Activated CD4-positive, CD25-positive, alpha-beta regulatory T cell treated with anti-CD3 and anti-CD28 coated beads, Interleukin-2, amount 50 U/mL, for 72 hours (primary cell): ENCODE results near the gene PTPN23.

Experiments
- DNase-seq: peaks from one replicate; pipeline ENCODE4 v3.0.0; 2021

PTPN23 gene

DNA sequence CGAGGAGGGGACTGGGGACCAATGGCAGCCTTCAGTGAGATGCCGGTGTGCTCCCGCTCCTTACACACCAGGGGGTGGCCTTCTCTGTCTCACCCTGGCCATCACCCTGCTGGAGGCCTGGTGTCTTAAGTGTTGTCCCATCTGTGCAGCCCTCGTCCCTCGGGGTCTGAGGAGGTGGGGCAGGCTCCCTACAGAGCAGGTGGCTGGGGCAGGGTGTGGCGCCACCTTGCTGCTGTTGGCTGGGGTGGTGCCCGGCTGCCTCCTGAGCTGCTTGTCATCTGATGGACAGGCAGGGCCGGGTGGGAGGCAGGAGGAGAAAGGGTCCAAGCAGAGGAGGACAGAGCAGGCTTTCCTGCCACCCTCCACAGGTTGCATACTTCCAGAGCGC is 25.9 kb downstream of the PTPN23 start:
- DNase-seq: no peak

DNA sequence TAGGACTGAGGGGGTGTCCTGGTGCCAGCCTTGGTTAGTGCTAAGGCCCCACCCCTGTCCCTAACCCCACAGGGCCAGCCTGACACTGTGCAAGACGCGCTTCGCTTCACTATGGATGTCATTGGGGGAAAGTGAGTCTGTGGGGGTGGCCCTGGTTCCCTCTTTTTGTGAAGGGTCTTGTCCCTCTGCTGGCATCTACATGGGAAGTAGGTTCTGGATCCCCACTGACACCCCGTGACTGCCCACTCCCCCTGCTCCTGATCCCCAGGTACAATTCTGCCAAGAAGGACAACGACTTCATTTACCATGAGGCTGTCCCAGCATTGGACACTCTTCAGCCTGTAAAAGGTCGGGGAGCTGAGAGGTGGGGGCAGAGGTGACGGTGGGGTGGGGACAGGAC is 26.4 kb downstream of the PTPN23 start:
- DNase-seq: no peak

DNA sequence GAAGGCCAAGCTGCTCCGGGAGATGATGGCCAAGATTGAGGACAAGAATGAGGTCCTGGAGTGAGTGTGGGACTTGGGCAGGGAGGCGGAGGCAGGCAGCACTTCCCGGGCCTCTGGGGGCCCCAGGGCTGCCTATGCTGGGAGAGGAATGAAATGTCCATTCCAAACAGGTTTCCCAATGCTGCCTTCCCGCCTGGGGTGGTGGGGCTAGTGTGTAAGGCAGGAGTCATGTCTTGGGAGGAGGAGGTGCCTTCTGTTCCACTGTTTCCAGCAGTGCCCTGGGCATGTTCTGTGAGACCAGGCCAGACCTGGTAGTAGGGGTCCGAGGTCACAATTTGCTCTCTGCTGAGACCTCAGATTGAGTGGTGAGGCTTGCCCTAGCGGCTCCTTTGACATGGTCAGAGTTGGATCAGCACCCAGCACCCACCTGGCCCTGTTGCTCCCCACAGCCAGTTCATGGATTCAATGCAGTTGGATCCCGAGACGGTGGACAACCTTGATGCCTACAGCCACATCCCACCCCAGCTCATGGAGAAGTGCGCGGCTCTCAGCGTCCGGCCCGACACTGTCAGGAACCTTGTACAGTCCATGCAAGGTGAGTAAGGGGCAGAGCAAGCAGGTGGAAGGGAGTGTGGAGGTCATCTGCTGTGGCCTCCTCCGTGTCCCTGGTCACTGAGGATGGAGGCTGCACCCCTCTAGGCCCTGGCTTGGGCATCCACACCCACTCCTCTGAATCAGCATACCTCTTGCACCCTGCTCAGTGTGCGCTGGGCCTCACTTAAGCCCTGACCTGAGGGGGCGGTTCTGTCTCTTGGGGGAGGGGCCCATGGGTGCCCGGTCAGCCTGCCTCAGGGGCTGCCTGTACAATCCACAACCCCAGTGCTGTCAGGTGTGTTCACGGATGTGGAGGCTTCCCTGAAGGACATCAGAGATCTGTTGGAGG is 27.3 kb downstream of the PTPN23 start:
- no peak for DNase-seq

DNA sequence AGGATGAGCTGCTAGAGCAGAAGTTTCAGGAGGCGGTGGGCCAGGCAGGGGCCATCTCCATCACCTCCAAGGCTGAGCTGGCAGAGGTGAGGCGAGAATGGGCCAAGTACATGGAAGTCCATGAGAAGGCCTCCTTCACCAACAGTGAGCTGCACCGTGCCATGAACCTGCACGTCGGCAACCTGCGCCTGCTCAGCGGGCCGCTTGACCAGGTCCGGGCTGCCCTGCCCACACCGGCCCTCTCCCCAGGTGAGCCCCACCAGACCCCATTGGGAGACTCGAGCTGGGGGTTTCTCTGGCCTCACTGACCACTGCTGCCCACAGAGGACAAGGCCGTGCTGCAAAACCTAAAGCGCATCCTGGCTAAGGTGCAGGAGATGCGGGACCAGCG is 28.0 kb downstream of the PTPN23 start:
- no peak for DNase-seq

DNA sequence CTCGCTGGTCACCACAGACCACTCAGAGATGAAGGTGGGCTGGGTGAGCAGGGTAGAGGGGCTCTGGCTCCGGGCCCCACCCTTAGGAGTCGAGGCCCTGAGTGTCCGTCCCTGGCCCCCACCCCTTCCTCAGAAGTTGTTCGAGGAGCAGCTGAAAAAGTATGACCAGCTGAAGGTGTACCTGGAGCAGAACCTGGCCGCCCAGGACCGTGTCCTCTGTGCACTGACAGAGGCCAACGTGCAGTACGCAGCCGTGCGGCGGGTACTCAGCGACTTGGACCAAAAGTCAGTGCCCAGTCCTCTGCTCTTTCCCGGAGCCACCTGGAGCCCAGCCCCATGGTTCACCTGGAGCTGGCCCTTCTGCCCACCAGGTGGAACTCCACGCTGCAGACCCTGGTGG is 28.5 kb downstream of the PTPN23 start:
- no peak for DNase-seq

DNA sequence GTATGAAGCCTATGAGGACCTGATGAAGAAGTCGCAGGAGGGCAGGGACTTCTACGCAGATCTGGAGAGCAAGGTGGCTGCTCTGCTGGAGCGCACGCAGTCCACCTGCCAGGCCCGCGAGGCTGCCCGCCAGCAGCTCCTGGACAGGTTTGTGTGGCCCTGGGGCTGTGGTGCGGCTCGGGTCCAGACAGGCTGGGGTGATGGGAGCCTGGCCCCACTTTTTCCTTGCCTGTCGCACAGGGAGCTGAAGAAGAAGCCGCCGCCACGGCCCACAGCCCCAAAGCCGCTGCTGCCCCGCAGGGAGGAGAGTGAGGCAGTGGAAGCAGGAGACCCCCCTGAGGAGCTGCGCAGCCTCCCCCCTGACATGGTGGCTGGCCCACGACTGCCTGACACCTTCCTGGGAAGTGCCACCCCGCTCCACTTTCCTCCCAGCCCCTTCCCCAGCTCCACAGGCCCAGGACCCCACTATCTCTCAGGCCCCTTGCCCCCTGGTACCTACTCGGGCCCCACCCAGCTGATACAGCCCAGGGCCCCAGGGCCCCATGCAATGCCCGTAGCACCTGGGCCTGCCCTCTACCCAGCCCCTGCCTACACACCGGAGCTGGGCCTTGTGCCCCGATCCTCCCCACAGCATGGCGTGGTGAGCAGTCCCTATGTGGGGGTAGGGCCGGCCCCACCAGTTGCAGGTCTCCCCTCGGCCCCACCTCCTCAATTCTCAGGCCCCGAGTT is 29.0 kb downstream of the PTPN23 start:
- no peak for DNase-seq

DNA sequence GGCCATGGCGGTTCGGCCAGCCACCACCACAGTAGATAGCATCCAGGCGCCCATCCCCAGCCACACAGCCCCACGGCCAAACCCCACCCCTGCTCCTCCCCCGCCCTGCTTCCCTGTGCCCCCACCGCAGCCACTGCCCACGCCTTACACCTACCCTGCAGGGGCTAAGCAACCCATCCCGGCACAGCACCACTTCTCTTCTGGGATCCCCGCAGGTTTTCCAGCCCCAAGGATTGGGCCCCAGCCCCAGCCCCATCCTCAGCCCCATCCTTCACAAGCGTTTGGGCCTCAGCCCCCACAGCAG is 29.5 kb downstream of the PTPN23 start:
- no peak for DNase-seq

DNA sequence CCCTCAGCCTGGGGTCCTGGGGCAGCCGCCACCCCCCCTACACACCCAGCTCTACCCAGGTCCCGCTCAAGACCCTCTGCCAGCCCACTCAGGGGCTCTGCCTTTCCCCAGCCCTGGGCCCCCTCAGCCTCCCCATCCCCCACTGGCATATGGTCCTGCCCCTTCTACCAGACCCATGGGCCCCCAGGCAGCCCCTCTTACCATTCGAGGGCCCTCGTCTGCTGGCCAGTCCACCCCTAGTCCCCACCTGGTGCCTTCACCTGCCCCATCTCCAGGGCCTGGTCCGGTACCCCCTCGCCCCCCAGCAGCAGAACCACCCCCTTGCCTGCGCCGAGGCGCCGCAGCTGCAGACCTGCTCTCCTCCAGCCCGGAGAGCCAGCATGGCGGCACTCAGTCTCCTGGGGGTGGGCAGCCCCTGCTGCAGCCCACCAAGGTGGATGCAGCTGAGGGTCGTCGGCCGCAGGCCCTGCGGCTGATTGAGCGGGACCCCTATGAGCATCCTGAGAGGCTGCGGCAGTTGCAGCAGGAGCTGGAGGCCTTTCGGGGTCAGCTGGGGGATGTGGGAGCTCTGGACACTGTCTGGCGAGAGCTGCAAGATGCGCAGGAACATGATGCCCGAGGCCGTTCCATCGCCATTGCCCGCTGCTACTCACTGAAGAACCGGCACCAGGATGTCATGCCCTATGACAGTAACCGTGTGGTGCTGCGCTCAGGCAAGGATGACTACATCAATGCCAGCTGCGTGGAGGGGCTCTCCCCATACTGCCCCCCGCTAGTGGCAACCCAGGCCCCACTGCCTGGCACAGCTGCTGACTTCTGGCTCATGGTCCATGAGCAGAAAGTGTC is 30.2 kb downstream of the PTPN23 start:
- no peak for DNase-seq

DNA sequence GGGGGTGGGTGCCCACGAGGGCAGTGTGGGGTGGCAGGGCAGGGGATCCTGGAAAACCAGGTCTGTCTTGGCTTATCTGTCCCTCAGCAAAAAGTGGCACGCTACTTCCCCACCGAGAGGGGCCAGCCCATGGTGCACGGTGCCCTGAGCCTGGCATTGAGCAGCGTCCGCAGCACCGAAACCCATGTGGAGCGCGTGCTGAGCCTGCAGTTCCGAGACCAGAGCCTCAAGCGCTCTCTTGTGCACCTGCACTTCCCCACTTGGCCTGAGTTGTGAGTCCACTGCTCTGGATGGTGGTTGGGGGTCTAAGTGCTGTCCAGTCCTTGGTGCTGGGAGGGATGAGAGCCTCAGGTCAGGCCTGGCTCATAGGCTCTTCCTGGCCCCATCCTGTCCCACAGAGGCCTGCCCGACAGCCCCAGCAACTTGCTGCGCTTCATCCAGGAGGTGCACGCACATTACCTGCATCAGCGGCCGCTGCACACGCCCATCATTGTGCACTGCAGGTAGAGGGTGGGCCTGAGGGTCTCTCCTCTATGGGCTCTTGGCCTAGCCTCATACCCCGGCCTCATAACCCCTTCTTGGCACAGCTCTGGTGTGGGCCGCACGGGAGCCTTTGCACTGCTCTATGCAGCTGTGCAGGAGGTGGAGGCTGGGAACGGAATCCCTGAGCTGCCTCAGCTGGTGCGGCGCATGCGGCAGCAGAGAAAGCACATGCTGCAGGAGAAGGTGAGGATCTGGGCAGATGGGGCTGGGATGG is 31.1 kb downstream of the PTPN23 start:
- DNase-seq: no peak

DNA sequence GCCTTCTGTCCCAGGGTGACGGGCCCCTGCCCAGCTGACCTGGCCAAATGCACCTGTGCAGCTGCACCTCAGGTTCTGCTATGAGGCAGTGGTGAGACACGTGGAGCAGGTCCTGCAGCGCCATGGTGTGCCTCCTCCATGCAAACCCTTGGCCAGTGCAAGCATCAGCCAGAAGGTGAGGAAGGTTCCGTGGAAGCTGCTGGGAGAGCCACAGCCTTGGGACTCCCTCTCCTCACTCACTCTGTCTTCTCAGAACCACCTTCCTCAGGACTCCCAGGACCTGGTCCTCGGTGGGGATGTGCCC is 31.6 kb downstream of the PTPN23 start:
- DNase-seq: no peak

DNA sequence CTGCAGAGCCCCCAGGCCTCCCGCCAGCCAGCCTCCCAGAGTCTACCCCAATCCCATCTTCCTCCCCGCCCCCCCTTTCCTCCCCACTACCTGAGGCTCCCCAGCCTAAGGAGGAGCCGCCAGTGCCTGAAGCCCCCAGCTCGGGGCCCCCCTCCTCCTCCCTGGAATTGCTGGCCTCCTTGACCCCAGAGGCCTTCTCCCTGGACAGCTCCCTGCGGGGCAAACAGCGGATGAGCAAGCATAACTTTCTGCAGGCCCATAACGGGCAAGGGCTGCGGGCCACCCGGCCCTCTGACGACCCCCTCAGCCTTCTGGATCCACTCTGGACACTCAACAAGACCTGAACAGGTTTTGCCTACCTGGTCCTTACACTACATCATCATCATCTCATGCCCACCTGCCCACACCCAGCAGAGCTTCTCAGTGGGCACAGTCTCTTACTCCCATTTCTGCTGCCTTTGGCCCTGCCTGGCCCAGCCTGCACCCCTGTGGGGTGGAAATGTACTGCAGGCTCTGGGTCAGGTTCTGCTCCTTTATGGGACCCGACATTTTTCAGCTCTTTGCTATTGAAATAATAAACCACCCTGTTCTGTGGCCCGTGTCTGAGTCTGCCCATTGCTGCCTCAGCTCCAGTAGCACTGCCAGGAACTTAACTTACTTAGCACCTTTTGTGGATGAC is 32.2 kb downstream of the PTPN23 start:
- no peak for DNase-seq

DNA sequence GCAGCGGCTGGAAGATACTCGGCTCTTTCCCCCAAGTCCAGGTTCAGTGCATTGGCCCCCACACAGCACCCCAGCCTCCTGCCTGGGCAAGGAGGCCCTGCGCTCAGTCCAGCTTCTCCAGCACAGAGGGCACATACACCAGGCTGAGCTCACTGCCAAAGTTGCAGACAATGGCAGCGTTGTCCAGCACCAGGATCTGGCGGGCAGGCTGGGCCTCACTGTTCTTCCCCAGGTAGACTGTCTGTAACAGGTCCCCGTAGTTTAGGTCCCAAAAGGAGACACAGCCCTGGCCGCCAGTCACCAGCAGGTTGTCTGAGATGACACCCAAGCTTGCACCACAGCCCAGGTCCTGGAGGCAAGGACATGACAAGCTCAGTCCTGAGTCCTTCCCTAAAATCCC is 32.9 kb downstream of the PTPN23 start:
- DNase-seq: no peak

DNA sequence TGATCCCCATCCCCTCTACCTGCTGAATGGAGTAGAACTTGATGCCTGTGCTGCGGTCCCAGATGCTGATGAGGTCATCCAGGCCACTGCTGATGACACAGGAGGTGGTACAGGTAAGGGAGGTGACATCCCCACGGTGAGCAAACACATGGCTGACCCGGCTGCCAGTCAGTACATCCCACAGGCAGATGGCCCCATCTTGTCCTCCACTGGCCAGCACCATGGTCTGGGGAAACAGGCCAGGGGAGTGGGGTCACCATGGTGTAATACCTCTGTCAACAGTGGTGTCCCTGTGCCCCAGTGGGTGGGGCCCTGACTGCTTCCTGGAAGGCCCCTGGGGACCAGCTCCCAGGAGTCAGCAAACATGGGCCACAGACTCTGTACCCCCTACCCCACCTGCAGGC is 33.3 kb downstream of the PTPN23 start:
- no peak for DNase-seq

DNA sequence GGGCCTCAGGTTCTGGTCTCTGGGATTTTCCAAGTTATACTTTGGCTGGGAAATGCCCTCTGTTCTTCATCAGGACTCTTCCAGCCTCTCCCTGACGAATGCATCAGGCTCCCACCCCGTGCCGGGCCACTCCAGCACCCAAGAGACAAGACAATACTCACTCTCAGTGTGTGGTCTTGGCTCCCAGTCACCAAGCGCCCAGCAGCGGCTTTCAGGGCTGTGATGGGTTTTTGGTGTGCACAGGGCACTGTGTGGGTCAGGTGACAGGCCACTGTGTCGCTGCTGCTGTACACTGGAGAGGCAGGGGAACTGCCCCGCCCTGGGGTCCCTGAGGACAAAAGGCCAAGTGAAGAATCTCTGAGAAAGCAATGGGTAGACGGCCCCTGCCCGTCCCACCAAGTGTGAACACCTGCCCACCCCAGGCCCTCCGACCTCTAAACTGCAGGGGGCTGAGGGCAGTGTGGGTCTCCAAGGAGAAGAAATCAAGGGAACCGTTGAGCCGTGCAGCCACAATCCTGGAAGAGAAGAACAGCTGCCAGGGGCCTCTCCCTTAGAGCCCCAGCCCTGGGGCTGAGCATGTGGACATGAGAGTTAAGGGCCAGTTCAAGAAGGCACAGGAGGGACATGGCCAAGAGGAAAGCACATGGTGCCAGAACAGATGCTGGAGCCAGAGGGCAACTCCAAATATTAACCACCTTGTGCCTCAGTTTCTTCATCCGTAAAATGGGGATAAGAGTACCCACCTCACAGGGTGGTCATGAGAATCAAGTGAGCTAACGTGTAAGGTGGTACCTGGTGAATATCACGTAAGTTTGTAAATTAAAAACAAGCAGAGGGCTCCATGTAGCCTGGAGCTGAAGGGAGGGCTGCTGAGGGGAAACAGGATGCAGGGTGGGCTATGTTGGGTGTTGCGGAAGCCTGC is 34.1 kb downstream of the PTPN23 start:
- DNase-seq: no peak

DNA sequence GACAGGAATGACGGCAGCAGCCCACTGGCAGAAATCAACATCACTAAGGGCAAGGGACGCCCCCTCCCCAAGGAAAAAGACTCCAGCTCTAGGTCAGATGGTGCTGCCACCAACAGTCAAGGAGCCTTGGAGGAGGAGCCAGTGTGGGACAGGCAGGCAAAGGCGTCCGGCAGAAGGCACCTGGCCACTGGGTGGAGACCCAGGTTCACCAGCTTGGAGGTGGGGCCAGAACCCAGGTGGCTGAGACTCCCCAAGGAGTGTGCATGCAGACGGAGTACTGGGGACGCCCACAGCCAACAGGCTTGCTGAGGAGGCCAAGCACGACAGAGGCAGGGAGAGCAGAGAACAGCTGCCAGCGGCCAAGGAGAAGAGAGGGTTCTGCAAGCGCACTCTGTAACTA is 35.2 kb downstream of the PTPN23 start:
- DNase-seq: no peak

DNA sequence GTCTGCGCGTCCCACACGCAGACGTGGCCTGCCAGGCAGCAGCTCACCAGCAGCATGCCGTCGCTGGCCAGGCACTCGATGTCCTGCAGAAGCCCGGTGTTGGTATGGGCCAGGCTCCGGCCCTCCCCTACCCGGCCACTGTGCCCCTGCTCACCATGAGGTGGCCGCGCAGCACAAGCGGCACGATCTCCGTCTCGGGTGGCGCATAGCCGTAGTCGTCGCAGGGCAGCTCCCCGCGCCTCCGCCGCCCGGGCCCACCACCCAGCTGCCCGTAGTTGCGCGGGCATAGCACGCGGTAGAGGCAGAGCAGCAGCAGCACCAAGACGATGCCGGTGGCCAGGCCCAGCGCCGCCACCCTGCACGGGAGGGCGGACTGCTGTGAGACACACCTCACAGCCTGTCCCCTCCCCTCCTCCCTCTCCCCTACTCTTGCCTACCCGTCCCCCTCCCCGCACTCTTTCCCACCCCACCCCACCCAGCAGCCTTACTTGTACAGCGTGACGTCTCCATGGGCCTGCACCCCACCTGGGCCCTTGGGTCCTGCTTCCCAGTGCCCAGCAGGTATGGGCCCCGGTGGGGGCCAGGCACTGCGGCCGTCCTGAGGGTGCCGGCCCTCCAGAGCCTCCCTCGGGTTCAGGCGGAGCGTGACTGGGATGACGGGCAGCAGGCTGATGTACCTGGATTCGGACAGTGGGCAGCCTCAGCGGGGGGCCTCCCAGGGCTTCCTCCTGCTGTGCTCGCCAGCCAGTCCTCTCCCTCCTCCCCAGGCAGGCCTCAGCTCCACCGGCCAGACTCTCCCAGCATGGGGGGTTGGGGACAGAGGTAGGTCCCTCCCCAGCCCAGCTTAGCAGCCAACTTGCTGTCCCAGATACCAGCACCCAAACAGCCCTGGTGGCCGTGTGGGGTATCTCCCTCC is 37.6 kb downstream of the PTPN23 start:
- no peak for DNase-seq

DNA sequence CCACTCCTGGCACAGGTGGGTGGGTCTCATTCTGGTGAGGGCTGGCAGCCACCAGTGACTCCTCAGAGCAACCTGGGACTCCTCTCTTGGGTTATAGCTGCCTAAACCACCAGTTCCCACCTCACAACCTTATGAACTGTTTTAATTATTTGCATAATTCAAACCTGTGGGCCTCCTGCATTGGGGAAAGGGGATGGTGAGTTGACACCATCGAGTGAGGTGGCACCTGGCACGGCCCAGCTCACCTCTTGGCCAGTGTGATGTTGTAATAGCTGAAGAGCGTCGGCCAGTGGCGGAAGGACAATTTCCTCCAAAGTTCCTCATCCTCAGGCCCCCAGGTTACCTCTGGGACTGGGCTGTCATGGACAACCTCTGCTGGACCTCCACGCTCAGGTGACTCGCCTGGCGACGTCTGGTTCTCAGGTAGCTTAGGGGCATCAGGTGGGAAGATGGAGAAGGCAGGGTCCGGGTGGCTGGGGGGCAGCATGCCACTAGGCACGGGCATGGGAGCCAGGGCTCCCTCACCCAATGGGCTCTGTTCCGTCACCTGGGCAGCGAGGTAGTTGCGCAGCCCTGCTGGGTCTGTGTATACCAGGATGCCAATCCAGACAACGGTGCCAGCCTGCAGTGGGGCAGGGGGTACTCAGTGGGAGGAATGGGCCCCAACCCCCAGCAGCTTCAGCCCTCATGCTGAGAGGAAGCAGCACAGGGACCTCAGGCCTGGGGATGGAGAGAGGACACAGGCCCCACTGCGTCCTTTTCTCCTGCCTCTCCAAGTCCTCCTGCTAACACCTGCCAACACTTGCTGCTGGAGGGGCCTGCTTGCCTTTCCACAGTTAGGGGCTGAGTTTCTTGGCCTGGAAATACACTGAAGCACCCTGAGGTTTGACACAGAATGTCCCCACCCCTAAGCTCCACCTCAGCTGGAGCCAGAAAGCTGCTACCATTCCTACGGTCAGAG is 38.5 kb downstream of the PTPN23 start:
- DNase-seq: no peak

DNA sequence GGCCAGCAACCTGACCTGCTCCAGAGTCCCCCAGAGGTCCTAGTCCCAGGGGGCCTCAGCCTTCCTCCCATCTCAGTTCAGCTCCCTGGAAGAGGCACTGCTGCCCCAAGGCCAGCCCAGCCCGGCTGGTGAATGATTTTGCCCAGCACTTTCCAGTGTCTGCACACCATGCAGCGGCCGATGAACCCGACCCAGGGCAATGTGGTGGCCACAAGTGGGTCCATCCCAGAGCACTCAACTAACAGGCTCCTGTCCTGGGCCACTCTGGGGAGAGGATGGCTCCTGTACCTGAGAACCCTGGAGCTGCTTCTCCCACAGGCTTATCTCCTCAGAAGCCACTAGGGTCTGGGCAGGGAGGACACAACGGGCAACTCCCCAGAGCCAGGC is 39.2 kb downstream of the PTPN23 start:
- DNase-seq: no peak
